GM12892 (cell line): ENCODE results near the gene KCND1.
"Not testable (repeated sequence)": the region's sequence is repeated elsewhere in the genome, so short reads cannot be mapped to it uniquely, and the experiment has no call there.

ENCODE experiments used
- DNase-seq: peaks from one replicate; pipeline ENCODE4 v3.0.0; 2011; ENCODE audit not compliant: insufficient read length
- FAIRE-seq: peaks from 2 replicates; lab custom pipeline; 2011; peaks lifted over from hg19 to GRCh38; lab: Jason Lieb, UNC
- POLR2A ChIP-seq: IDR thresholded peaks from 2 replicates; pipeline ENCODE4 v1.6.1; 2011; ENCODE audit warnings: low read depth, low read length, control low read depth
- POLR2AphosphoS5 ChIP-seq: IDR thresholded peaks from 2 replicates; pipeline ENCODE4 v1.6.1; 2011; ENCODE audit warnings: low read depth, low read length, control low read depth
- TAF1 ChIP-seq: IDR thresholded peaks from 2 replicates; pipeline ENCODE4 v1.6.1; 2011; ENCODE audit warnings: low read depth, mild to moderate bottlenecking, control low read depth, low read length, borderline replicate concordance

Gene KCND1

GRCh38 chrX:48996969-48997368 is 25.3 kb upstream of the KCND1 start:
- DNase-seq (no peak), FAIRE-seq (no peak)
- TF ChIP-seq TAF1 (no peak), POLR2A (no peak)

- TF ChIP-seq POLR2A (no peak), POLR2AphosphoS5 (no peak), TAF1 (no peak)
- no peak for FAIRE-seq
Observed at GRCh38 chrX:48992341-48992740, 20.7 kb upstream of the KCND1 start.

GRCh38 chrX:48989483-48989882 is 17.8 kb upstream of the KCND1 start:
- FAIRE-seq = no peak
- TF ChIP-seq TAF1 (no peak), POLR2AphosphoS5 (no peak), POLR2A (no peak)
- DNase-seq = no peak

More at GRCh38 chrX:48992341-48992740, 20.7 kb upstream of the KCND1 start:
- DNase-seq = no peak

- DNase-seq (no peak), FAIRE-seq (no peak)
- TF ChIP-seq TAF1 (no peak), POLR2AphosphoS5 (no peak), POLR2A (no peak)
Observed at GRCh38 chrX:48983896-48984295, 12.3 kb upstream of the KCND1 start.

- DNase-seq = no peak
- no peak for TF ChIP-seq POLR2A
- TF ChIP-seq TAF1 = no peak
- no peak for TF ChIP-seq POLR2AphosphoS5
- FAIRE-seq = no peak
Observed at GRCh38 chrX:48983081-48983480, 11.4 kb upstream of the KCND1 start.

GRCh38 chrX:48981178-48981577 is 9.5 kb upstream of the KCND1 start:
- no peak for FAIRE-seq
- no peak for DNase-seq
- TF ChIP-seq POLR2AphosphoS5 (no peak), POLR2A (no peak), TAF1 (no peak)

GRCh38 chrX:48980341-48980740 is 8.7 kb upstream of the KCND1 start:
- DNase-seq, FAIRE-seq: not testable (repeated sequence)

- TF ChIP-seq POLR2A (no peak), TAF1 (no peak), POLR2AphosphoS5 (no peak)
- DNase-seq (no peak), FAIRE-seq (no peak)
Observed at GRCh38 chrX:48978226-48978625, 6.6 kb upstream of the KCND1 start.

GRCh38 chrX:48976086-48976485 is 4.4 kb upstream of the KCND1 start:
- no peak for TF ChIP-seq POLR2A
- FAIRE-seq (no peak), DNase-seq (no peak)

GRCh38 chrX:48975541-48975940 is 3.9 kb upstream of the KCND1 start:
- TF ChIP-seq POLR2A (no peak), POLR2AphosphoS5 (no peak), TAF1 (no peak)
- no peak for FAIRE-seq
- no peak for DNase-seq

- FAIRE-seq (no peak), DNase-seq (no peak)
- no peak for TF ChIP-seq POLR2AphosphoS5
- no peak for TF ChIP-seq TAF1
- TF ChIP-seq POLR2A = no peak
Observed at GRCh38 chrX:48975041-48975440, 3.4 kb upstream of the KCND1 start.

- FAIRE-seq (no peak), DNase-seq (no peak)
- TF ChIP-seq POLR2AphosphoS5 (no peak), TAF1 (no peak), POLR2A (no peak)
Observed at GRCh38 chrX:48974574-48974973, 2.9 kb upstream of the KCND1 start.

- DNase-seq = no peak
- TF ChIP-seq TAF1 (no peak), POLR2A (no peak), POLR2AphosphoS5 (no peak)
- no peak for FAIRE-seq
Observed at GRCh38 chrX:48974033-48974432, 2.4 kb upstream of the KCND1 start.
